Omental fat pad (tissue), 4 donors: ENCODE data around the gene USP48. TPM values are rescaled to one million over a fixed set of nuclear protein-coding genes. Genes with fewer than 3 reads are reported as not detected.
"Not testable (repeated sequence)": the region's sequence is repeated elsewhere in the genome, so short reads cannot be mapped to it uniquely, and the experiment has no call there.

Experiments used
- ATAC-seq: fragments of 150-250 bp; one replicate; pipeline ENCODE4 v1.9.1; 2016; ENCODE audit warnings: mild to moderate bottlenecking, moderate library complexity; ENCODE audit not compliant: low FRiP score
- DNase-seq: peaks from one replicate; pipeline ENCODE4 v3.0.0-alpha.2; 2019; ENCODE audit warnings: low spot score
- CTCF ChIP-seq, 3 donors: fragments of 450-650 bp; IDR thresholded peaks; one replicate each; pipeline ENCODE4 v1.5.1; 2016 to 2017; ENCODE audit warnings: antibody characterized with exemption in 3 of 3, mild to moderate bottlenecking in 3 of 3, moderate library complexity in 2 of 3
- total RNA-seq, 4 donors: library from RNA; depleted of rRNA; stranded (reverse); fragments of >200 nt; gene quantifications; one replicate each; pipeline ENCODE4 v1.1.0, GENCODE V29; 2016

USP48 gene
- total RNA-seq, 4 donors from 2014 or later = 30.5 to 49.8 (median 39.5) TPM

DNA sequence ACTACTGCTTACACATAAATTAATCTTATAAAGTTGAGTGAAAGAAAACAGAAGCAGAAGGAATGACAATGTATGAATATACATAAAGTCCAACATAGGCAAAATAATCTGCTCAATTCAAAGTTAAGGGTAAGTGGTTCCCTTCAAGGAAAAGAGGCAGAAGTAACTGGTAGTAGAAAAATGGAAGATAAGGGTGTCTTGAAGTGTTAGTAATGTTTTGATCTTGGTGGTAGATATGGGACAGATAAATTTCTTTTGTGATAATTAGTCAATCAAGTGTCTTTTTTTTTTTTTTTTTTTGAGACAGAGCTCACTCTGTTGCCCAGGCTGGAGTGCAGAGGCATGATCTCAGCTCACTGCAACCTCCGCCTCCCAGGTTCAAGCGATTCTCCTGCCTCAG is 12.7 kb downstream of the USP48 start:
- ATAC-seq (no peak), DNase-seq (no peak)

DNA sequence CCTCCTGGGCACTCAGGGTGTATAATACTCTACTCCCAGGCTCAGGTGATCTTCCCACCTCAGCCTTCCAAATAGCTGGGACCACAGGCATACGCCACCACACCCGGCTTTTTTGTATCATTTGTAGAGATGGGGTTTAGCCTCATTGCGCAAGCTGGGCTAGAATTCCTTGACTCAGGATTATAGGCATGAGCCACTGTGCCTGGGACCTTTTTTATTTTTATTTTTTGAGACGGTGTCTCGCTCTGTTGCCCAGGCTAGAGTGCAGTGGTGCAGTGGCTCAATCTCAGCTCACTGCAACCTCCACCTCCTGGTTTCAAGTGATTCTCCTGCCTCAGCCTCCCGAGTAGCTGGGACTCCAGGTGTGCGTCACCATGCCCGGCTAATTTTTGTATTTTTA is 15.8 kb downstream of the USP48 start:
- DNase-seq, ATAC-seq: not testable (repeated sequence)

More for the DNA sequence above, 12.7 kb downstream of the USP48 start:
- TF ChIP-seq CTCF (IDR thresholded peaks at IDR 0.05) = no peak

- DNase-seq = no peak
- TF ChIP-seq CTCF (IDR thresholded peaks at IDR 0.05) = no peak
Observed at GRCh38 chr1:21766210-21766609, 16.7 kb downstream of the USP48 start.

GRCh38 chr1:21764615-21765423 is 18.1 kb downstream of the USP48 start:
- TF ChIP-seq CTCF (IDR thresholded peaks at IDR 0.05) = no peak
- DNase-seq (no peak), ATAC-seq (peak; percentile 51)

More at GRCh38 chr1:21766210-21766609, 16.7 kb downstream of the USP48 start:
- ATAC-seq = no peak

DNA sequence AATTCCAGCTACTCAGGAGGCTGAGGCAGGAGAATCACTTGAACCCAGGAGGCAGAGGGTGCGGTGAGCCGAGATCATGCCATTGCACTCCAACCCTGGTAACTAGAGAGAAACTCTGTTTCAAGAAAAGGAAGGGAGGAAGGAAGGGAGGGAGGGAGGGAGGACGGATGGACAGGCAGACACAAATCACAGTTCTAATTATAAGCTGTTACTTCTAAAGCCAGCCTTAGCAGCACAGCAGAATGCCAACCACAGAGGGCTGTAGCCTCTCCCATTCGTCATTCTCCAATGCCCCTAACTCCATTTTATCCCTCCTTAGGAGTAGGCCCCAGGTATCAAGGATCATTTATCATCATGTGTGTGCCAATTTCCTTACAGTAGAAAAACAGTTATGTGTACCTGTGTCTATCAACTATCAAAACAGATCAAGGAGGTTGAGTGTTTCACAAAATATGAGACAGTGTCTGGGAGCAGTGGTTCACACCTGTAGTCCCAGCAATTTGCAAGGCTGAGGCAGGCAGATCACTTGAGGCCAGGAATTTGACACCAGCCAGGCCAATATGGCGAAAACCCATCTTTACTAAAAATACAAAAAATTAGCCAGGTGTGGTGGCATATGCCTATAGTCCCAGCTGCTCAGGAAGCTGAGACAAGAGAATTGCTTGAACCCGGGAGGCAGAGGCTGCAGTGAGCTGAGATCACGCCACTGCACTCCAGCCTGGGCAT is 19.1 kb downstream of the USP48 start:
- TF ChIP-seq CTCF (IDR thresholded peaks at IDR 0.05) = no peak
- no peak for ATAC-seq
- DNase-seq = no peak

- no peak for TF ChIP-seq CTCF (IDR thresholded peaks at IDR 0.05)
- ATAC-seq (no peak), DNase-seq (no peak)
Observed at GRCh38 chr1:21763236-21763635, 19.7 kb downstream of the USP48 start.

DNA sequence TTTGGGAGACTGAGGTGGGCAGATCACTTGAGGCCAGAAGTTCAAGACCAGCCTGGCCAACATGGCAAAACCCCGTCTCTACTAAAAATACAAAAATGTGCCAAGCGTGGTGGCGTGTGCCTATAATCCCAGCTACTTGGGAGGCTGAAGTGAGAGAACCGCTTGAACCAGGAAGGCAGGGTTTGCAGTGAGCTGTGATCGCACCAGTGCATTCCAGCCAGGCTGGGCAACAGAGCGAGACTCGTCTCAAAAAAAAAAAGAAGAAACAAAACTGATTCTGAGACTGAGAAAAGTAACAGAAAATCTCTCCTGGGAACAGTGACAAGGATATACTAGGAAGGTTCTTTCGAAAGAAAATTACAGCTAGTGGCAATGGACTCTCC is 20.9 kb downstream of the USP48 start:
- DNase-seq = no peak
- TF ChIP-seq CTCF (IDR thresholded peaks at IDR 0.05) = no peak
- ATAC-seq = no peak
